ENCODE data around the gene RTN1.

- no peak for TF ChIP-seq CTCF (conservative IDR thresholded peaks at IDR 0.05; ENCODE audit: low read length)
- TF ChIP-seq EZH2phosphoT487 (IDR thresholded peaks at IDR 0.05; ENCODE audit: borderline replicate concordance): no peak
Observed at GRCh38 chr14:59657769-59658168, 212.8 kb downstream of the RTN1 start.

All from Loucy (cell line).